NCI-H82 treated with DMSO at 0.1 percent for 48 hours (cell line): Measurements from ENCODE around the gene KCNK18.
"Not testable (repeated sequence)": the region's sequence is repeated elsewhere in the genome, so short reads cannot be mapped to it uniquely, and the experiment has no call there.

Experiments
- DNase-seq: peaks from one replicate; lab custom pipeline; 2025; ENCODE audit not compliant: unreplicated experiment; lab: John Stamatoyannopoulos, UW

KCNK18 gene

GRCh38 chr10:117221156-117221711, 23.9 kb downstream of the KCNK18 start:
- DNase-seq: no peak

DNA sequence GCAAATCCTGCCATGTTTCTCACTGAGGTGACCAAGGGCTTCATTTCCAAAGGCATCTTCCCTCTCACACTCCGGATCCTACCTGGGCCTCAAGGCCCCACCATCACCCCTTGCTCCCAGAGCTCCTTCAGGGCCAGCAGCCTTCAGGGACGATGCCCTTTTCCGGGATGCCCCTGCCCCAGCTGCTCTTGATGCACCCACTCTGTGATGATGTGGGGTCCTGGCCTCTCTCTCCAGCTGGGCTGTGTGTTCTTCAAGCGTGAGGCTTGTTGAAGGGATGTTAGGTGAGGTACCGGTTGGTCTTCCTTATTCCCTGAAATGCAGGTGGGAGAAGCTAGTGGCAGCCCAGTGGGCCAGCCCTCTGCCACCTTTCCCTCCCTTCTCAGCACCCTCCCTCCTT, 25.3 kb downstream of the KCNK18 start:
- DNase-seq: no peak

- DNase-seq: no peak
These were observed 25.8 kb downstream of the KCNK18 start for GRCh38 chr10:117222976-117223692.

DNA sequence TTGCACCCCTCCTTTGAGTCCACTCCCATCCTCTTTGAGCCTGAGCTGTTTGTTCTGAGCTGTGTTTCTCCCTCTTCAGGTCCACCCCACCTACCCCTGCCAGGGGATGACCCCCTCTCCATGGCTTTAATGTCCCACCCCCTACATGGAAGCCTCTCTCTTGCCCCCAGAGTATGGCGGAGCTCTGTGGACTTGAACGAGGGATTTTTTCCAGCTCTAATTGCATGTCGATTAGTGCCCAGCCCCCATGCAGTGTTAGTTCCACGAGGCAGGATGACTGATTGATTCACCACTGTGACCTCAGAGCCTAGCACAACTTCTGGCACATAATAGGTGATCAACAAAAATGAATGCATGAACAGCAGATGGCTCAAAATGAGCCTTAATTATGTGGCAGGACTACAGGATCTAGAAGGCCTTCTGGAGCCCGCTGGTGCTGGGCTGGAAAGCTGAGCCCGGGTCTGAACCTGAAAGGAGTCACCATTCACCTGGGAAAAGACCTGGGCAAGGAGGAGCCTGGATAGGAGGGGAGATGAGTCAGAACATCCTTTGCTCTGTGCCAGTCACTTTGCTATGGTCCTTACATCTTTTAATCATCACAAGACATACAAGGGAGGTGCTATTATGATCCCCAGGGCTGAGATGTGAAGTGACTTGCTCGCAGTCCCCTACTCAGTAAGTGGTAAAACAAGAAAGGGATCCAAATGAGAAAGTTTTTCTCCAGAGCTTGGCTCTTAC, 26.6 kb downstream of the KCNK18 start:
- DNase-seq: no peak

GRCh38 chr10:117224881-117225280, 27.6 kb downstream of the KCNK18 start:
- DNase-seq: no peak

- no peak for DNase-seq
These were observed 29.6 kb downstream of the KCNK18 start for GRCh38 chr10:117226813-117227451.

DNA sequence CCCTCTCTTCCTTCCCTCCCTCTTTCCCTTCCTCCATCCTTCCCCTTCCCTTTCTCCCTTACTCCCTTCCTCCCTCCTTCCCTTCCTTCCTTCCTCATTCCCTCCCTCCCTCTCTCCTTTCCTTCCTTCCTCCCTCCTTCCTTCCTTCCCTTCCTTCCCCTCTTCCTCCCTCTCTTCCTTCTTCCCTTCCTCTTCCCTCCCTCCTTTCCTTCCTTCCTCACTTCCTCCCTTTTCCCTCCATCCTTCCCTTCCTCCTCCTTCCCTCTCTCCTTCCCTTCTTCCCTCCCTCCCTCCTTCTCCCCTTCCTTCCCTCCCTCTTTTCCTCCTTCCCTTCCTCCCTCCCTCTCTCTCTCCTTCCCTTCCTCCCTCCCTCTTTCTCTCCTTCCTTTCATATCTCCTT, 30.9 kb downstream of the KCNK18 start:
- DNase-seq: no peak

GRCh38 chr10:117230107-117230506, 32.8 kb downstream of the KCNK18 start:
- not testable (repeated sequence) for DNase-seq

DNA sequence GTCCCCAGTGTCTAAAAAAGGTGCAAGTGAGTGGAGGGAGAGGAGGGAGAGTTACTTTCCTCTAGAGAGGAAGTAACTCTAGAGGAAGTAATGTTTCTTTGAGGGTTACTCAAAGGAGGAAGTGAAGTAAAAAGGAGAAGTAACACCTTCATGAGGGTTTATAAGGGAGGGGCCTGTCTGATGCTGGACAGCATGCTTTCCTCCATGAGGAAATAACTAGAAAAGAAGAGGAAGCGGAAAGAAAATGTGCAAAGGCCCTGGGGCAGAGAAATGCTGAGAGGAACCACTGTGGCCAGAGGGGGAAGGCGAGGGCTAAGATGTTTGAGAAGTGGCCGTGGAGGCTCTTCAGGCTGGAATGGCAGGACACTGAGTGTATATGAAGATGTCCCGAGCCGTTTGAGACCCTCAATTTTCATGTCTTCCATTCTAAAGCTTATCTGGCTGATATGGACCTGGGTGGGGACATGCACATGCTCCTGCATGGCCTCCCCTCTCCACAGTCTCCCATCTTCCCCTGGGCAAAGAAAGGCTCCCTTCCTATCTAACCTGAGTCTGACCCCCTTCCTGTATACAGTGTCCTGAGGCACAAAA, 40.2 kb downstream of the KCNK18 start:
- no peak for DNase-seq

GRCh38 chr10:117239051-117239450, 41.8 kb downstream of the KCNK18 start:
- no peak for DNase-seq

DNA sequence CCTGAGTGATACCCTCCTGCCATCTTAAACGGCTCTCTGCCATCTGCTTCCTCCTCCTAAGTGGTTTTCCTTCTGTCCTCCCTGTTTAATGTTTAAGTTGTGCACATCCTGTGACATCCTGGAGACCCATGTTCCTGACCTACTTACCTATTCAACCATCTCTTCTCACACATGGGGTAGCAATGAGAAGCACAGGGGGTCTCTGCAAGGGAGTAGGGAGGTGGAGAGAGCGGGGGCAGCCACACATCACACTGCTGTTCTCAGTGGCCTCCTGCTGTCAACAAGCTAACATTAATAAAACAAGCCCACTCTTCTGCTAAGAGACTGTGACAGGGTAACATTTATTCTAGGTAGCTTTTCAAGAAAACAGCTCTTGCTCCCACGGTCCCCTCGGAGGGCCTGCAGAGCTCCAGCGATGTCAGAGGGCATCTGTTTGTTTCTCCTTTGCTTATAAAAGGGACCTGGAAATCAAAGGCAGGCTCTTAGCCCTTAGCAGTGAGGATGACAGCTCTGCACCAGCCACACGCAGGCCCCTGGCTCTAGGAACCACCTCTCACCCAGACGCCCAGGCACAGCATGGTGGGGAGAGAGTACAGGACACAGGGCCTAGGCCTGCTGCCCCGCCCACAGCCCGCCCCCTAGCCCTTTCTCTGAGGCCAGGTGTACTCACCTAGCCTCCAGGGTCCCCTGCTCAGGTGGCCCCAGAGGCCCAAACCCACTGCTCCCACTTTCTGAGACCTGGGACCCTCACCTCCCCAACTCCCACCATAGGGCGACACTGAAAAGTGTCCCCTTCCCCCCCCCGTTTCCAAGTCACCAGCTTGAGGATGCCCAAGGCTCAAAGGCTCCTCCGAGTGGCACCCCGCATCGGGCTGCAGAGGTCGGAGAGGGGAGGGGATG, 42.7 kb downstream of the KCNK18 start:
- no peak for DNase-seq

DNA sequence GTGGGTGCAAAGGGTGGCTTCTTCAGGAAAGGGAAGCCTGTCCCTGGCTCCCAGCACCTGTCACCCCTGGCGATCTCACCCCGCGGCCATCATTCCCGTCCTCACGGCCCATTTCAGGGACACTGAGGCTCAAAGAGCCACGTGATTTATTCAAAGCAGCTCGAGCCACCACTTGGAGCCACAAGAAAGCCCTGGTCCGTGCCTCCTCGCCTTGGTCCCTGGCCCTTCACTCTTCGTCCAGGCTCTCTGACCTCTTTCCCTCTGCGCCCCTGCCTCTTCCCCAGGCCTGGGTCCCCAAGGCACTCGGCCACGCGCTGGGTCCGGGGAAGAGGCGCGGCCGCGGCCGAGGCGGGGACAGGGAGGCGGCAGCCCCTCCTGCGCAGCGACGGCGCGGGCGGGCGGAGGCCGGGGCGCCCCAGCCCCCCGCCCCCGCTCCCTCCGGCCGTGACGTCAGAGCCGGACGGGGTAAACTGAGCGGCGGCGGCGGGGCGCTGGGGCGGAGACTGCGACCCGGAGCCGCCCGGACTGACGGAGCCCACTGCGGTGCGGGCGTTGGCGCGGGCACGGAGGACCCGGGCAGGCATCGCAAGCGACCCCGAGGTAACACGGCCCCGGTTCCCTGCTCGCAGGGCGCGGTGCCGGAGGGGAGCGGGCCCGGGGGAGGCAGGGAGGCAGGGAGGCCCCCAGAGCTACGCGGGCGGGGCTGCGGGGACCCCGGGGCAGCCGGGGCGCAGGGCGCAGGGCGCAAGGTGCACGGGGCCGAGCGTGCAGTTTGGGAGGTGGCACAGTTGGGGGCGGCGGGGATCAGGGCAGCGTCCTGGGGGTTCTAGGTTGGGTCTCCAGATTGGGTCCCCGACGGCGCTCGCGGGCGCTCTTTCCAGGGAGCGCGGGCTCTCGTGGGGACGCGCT, 43.6 kb downstream of the KCNK18 start, which contains the start of gene SLC18A2:
TSS of gene SLC18A2 (plus strand) at position 494 of the 909 bp plus-strand sequence. CDS start 580 bp downstream, outside the sequence.
- no peak for DNase-seq

- DNase-seq: no peak
These were observed 44.5 kb downstream of the KCNK18 start for GRCh38 chr10:117241541-117242462.

- DNase-seq: no peak
These were observed 45.2 kb downstream of the KCNK18 start for GRCh38 chr10:117242463-117242832.

- DNase-seq: no peak
These were observed 49.8 kb downstream of the KCNK18 start for GRCh38 chr10:117246997-117247671.

DNA sequence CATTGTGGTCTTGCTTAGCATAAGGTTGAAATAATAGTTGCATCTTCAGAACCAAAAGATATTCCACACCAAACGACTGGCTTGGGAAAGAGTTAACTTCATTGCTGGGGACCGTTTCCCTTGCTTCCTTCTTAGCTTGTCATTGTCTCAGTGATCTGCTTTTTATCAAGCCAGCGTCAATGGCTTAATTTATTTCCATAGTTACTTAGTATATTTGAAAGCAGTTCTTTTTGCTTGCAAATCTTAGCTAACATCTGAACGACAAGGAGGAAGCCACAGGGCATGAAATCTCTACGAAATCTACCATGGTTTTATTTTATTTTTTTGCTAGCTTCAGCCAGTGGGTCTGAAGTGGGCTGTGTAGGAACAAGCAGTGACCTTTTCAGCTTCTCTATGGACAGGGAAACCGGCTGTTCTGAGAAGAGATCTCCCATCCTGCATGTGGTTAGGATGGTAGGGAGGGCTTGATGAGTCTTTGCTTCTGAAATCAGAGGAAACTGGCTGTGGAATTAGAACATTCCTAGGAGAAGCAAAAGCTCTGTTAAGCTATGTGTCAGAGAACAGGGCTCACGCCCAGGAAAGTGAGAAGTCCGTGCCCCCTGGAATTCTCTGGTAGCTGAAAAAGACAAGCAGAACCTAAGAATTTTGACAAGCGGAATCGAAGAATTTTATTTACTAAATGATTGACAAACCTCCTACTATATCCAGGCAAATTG, 51.6 kb downstream of the KCNK18 start:
- DNase-seq: no peak

DNA sequence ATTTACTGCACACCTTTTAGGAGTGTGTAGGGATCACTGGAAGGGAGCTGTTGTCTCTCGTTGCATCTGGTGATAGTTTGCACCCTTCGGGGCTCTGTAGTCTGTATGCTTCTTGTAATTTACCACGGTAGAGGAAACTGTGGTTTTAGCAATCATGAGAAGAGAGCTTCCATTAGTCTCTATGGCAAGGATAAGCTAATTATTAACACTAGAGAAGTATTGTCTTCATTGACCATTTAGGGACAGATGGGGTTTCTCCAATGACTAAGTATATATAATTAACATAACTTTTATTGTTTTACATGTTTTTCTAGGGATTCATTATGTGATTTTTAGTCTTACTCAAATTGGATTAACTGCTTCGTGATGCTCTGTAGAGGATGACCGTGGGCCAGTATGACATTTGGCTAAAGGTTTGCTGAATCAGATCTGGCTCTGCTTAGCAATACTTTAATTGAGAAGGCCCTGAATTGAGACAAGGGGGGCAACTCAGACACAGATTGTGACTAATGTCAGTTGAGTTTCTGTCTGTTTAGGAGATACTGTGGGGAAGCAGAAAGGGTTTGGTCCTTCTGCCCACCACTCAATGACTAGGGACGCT, 52.3 kb downstream of the KCNK18 start:
- no peak for DNase-seq
